ENCODE measurements around the gene CHD6.

DNA sequence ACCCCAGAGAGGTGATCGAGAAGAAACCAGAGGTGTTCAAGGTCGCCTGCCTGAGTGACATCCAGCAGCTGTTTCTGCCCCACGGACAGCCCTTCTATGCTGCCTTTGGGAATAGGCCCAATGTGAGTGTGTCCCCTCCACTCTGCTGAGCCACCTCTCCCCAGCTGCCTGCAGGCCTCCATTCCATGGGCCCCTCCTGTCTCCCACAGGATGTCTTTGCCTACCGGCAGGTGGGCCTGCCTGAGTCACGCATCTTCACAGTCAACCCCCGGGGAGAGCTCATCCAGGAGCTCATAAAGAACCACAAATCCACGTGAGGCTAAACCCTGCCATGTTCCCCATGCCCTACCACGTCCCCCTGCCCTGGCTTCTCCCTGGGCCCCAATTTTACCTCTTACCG is 259.9 kb downstream of the CHD6 start:
- TF ChIP-seq, protein P1, sequence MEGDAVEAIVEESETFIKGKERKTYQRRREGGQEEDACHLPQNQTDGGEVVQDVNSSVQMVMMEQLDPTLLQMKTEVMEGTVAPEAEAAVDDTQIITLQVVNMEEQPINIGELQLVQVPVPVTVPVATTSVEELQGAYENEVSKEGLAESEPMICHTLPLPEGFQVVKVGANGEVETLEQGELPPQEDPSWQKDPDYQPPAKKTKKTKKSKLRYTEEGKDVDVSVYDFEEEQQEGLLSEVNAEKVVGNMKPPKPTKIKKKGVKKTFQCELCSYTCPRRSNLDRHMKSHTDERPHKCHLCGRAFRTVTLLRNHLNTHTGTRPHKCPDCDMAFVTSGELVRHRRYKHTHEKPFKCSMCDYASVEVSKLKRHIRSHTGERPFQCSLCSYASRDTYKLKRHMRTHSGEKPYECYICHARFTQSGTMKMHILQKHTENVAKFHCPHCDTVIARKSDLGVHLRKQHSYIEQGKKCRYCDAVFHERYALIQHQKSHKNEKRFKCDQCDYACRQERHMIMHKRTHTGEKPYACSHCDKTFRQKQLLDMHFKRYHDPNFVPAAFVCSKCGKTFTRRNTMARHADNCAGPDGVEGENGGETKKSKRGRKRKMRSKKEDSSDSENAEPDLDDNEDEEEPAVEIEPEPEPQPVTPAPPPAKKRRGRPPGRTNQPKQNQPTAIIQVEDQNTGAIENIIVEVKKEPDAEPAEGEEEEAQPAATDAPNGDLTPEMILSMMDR (conservative IDR thresholded peaks at IDR 0.05; ENCODE audit: low read depth, low read length): no peak
- no peak for TF ChIP-seq EZH2 (IDR thresholded peaks at IDR 0.05; ENCODE audit: borderline replicate concordance, low read depth, low read length, poor library complexity, severe bottlenecking)

Data from A673 (cell line).